NCI-H2029 treated with DMSO at 0.1 percent for 48 hours (cell line): ENCODE measurements around the gene HOXC13.

Source experiments
- DNase-seq: peaks from one replicate; lab custom pipeline; 2025; lab: John Stamatoyannopoulos, UW

Gene HOXC13

GRCh38 chr12:53939141-53940108 is 794 bp downstream of the HOXC13 start:
- DNase-seq, result no peak

GRCh38 chr12:53940443-53941014 is 1.9 kb downstream of the HOXC13 start:
- DNase-seq, result no peak

GRCh38 chr12:53941187-53941586 is 2.6 kb downstream of the HOXC13 start:
- no peak for DNase-seq

- no peak for DNase-seq
Observed at GRCh38 chr12:53941750-53942149, 3.1 kb downstream of the HOXC13 start.

- no peak for DNase-seq
Observed at GRCh38 chr12:53942467-53942997, 3.9 kb downstream of the HOXC13 start.

- no peak for DNase-seq
Observed at GRCh38 chr12:53944209-53944608, 5.6 kb downstream of the HOXC13 start.

GRCh38 chr12:53944907-53945847 is 6.5 kb downstream of the HOXC13 start:
- no peak for DNase-seq

- DNase-seq, result no peak
Observed at GRCh38 chr12:53947743-53948142, 9.1 kb downstream of the HOXC13 start.

GRCh38 chr12:53948650-53949593 is 10.3 kb downstream of the HOXC13 start:
- DNase-seq, result no peak

GRCh38 chr12:53949631-53950436 is 11.2 kb downstream of the HOXC13 start:
- no peak for DNase-seq

GRCh38 chr12:53950437-53950773 is 11.8 kb downstream of the HOXC13 start:
- no peak for DNase-seq

- DNase-seq, result no peak
Observed at GRCh38 chr12:53950789-53951576, 12.4 kb downstream of the HOXC13 start.

GRCh38 chr12:53951577-53952334 is 13.1 kb downstream of the HOXC13 start:
- no peak for DNase-seq

- DNase-seq, result no peak
Observed at GRCh38 chr12:53952335-53952694, 13.7 kb downstream of the HOXC13 start.

GRCh38 chr12:53952871-53953734 is 14.5 kb downstream of the HOXC13 start:
- DNase-seq, result no peak

- DNase-seq, result no peak
Observed at GRCh38 chr12:53953831-53954693, 15.4 kb downstream of the HOXC13 start.

GRCh38 chr12:53954694-53955035 is 16.0 kb downstream of the HOXC13 start, which contains the start of gene HOXC12:
Gene HOXC12 (plus strand): TSS chr12:53954903. CDS start chr12:53954930, 27 bp downstream.
- no peak for DNase-seq
